IPS-NIHi7 (cell line): ENCODE results near the gene KCNA10.

Experiments
- DNase-seq: peaks from one replicate; pipeline ENCODE4 v3.0.0; 2012; ENCODE audit warnings: mixed read lengths; ENCODE audit errors: extremely low spot score

The KCNA10 gene

DNA sequence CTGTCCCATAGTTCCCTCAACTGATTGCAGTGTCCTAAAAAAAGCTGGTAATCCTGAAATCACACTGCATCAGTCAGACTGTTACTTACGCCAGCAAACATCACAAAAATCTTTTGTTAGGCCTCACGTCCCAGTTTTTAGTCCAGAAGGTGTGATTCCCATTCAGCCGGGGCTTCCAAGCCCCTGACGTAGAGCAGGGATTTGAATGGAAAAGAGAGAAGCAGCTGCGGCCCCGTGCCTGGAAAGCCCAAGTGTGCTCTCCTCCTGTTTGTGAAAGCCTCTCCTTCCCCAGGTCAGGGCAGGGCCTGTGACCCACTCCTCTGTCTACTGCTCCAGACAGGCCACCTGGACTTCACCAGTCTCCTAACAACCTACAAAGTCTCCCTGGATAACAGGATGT lies 20.7 kb downstream of the KCNA10 start:
- DNase-seq = no peak

DNA sequence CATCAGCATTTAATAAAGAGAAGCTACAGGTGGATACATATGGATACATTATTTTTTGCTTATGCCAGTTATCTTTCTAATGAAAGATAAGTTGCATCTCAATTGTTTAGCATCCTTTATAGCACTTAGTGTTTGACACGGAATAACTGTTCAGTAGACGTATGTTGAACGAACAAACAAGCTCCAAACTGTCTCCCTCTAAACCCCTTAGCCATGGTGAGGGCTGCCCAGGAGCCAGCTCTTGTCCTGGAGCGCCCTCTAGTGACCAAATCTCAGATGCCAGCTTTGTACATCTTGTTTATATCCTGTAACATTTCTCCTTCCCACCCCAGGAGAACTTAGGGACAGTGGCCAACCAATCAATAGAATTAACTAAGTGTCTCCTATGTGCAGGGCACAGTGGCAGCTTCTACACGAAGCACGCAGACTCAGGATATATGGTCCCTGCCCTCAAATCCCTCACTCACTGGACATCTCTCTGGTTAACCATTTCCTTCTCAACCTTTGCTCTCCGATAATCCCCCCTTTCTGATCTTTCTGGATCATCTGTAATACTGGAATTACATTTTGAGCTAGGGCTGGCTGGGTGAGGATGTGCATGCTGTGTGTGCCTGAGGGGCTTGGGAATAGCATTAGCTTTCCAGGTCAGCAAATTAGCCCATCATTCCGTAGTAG lies 22.9 kb downstream of the KCNA10 start:
- DNase-seq = peak; percentile 91

DNA sequence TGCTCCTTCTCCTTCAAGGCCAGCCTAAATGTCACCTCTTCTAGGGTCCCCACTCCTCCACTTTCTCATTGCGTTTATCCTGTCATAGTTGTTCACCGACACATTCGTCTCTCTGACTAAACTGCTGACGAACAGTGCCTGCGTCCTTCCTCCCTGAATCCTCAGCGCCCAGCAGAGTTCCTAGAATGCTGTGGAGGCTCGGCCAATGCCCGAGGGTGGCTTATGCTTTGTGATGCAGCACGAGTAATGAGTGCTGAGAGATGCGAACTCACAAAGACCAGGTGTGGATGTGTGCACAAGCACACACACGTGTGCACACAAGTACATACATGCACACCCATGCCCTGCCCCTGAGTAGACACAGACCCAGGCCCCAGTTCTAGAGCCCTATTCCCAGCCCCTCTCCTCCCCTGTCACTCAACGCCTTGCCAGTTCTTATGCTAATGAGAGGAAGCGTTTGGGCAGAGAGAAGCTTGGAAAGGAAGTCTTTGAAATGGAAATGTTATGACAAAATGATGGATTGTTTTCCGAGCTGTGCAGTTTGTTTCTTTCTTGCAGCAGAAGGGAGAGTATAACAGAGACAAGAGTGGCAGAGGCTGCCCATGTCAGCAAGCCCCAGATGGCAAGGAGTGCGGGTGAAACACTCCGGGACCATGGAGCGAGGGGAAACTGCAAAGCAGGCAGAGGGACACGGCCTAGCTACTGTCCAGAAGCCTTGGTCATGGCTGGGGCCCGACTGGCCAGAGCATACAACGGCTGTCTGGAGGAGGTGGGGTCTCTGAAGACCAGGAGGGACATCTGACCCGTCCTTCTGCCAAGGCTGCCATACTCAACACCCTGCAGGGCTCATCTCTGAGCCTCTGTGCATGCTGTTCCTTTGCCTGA lies 24.2 kb downstream of the KCNA10 start:
- peak; percentile 47 for DNase-seq

DNA sequence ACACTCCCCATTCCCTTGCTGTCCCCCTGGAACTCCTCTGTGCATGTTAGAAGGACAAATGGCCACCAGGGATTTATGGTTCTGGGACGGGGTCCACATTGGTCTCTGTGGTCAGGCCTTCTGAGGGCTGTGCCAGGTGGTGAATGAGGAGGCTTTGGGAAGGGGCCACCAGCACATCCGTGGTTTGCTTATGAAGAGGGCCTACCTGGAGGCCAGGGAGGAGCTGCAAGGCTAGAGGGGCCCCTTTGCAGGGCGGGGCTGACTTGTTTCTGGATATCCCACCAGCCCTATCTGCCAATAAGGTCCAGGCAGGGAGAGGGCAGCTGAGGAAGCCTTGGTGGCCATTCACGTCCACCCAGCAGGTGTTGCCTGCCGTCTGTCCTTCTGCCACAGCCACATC lies 24.9 kb downstream of the KCNA10 start:
- no peak for DNase-seq

DNA sequence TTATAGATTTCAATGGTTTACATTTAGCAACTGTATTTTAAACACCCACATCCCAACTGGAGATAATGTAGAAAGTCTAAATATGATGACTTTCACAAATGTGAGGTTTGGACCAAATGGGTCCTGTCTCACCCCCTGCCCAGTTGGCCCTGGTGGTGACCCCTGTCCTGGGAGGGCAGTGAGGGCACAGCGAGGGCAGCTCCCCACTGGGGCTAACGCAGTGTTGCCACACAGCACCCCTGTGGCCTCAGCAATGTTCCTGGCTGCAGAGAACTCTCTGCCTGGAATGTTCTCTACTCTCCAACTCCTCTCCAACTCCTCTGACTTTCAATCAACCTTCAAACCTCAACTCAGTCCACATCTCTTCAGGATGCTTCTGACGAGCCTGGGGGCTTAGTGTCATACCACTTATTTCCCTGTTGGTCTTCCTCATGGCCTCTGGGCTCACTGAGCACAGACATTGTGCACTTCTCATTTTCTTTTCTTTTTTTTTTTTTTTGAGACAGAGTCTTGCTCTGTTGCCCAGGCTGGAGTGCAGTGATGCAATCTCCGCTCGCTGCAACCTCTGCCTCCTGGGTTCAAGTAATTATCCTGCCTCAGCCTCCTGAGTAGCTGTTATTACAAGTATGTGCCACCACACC lies 25.8 kb downstream of the KCNA10 start:
- no peak for DNase-seq

DNA sequence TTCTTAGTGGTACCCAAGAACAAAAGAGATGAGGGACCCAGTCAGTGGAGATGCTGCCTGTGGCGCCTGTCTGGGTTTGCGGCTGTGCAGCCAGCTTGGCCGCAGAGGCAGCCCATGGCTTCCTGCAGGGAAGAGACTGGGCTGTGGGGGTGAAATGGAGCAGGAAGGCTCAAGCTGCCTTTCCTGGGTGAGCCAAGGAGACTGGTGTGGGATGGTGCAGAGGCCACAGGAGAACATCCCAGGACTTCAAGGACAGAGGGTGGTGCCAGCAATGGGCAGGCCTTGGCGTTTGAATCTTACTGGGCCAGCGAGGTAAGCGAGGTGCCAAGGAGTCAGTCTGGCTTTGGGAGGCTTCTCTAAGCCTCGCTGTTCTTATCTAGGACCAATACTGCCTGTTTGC lies 26.4 kb downstream of the KCNA10 start:
- DNase-seq = no peak

DNA sequence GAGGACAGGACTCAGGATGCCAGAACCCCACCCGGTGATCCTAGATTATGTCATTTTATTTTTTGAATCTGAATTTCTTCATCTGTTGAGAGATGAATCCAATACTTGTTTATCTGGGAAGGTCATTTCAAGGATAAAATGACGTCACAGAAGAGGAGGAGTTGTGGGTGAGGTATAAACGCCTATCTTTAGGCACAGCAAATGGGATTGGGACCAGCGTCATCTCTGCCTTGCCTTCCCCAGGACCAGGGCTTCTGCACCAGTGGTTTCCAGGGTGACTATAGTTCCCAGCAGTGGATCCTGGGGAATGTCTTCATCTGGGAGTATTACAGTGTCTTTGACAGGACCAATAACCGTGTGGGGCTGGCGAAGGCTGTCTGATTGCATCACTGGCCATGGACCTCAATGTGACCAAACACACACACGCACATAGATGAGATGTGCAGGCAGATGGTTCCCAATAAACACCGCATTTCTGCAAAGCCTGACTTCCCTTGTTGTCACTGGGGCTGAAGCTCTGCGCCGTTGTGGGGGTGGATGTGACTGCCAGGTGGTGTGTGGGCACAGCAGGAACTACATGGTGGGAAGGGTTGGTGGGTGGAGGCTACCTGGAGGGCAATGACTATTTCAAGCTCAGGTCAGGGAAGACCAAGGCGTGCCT lies 28.1 kb downstream of the KCNA10 start:
- no peak for DNase-seq

DNA sequence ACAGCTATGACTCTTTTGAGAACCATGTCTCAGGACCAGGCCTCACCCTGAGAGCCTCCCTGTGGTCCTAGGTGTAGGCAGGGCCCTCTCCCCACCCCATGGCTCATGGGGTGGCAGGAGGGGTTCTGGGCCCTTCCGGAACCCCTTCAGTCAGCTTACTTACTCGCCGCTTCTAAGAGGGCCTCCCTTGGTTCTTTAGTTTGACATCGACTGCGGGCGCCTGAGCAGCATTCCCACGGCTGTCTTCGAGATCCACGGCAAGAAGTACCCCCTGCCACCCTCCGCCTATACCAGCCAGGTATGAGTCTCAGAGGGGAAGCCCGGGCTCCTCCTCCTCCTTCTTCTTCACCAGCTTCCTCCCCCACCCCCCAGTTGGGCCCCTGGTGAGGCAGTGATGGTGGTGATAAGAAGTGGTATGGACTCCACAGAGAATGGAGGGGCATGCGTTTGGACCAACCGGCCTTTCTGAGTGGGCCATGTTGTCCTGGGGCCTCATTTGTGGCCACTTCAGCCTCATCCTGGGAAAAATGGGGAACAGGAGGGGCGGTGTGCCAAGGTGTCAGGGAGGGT lies 28.9 kb downstream of the KCNA10 start:
- DNase-seq = no peak

DNA sequence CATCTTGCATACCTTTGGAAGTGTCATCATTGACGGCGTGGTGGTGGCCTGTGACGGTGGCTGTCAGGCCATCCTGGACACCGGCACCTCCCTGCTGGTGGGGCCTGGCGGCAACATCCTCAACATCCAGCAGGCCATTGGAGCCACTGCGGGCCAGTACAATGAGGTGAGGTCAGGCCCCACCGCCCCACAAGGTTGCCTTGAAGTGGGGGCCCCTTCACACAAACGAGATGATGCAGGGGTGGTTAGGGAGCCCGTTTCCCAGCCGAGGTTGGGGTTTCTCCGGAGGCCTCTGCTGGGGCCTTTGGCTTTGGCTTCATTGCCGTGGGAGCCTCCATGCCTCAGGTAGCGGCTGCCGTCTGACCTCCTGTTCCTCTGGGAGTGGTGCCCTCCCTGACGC lies 29.6 kb downstream of the KCNA10 start:
- DNase-seq = no peak

DNA sequence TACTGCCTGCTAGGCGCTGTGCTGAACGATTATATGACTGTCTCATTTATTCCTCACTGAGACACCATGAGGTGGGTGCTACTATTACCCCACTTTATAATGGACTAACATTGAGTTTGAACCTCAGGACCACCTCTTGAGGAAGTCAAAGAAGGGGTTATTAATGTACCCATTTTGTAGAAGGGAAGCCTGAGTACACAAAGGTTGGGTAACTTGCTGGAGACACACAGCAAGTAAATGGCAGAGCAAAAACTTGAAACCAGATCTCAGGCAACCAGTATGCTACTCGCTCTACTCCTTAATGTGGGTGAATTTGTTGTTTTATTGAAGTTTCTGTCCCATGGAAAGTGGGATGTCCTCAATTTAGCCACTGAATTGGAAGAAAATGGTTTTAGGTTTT lies 30.1 kb downstream of the KCNA10 start:
- no peak for DNase-seq

DNA sequence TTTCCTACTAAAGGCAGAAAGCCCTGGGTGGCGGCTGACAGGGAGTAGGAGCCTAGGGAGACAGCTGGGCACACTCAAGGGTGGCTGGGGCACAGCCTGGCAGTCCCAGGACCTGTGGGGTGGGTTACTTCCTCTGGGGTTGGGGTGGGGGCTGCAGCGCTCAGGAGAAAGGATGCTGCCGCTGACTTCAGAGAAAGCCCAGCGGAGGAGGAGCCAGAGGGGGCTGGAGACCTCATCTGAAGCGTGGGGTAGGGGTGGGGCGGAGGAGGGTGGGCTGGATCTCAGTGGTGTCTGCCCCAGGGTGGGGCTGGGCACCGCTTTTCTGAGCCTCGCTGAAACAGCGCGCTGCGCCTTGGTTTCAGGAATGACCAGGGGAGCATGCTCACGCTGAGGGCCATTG lies 30.8 kb downstream of the KCNA10 start:
- DNase-seq = no peak

DNA sequence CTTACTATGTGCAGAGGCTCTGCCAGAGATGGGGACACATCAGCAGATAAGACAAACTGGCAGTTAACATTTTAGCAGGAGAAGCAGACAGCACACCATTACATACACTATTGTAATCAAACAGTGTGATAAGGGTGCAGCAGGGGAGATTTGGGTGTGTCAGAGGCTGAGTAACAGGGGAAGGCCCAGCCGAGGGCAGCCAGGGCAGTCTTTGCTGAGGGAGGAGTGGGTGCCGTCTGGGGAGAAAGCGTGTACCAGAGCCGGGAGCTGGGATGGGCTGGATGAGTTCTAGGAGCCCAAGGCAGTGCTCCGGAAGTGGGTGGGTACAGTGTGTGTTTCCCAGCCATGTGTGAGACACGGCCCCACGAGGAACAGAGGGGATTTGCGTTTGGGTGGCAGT lies 31.2 kb downstream of the KCNA10 start:
- no peak for DNase-seq

DNA sequence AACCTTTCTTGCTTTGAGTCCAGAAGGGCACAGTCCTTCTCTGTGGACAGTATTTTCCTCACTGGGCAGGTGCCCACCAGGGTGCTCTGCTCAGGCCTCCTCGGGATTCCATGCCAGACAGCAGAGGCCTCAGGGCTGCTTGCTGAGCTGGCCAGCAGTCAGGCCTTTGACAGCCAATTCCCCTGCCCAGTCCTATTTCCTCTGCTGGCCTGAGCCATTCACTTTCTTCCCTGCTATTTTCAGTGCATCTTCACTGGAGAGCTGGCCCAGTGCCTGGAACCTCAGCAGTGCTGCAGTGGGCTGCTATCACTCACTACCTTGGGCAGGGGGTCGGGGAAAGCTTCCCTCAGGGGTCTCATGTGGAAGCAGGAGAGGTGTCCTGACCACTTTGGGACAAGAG lies 33.2 kb downstream of the KCNA10 start:
- no peak for DNase-seq

DNA sequence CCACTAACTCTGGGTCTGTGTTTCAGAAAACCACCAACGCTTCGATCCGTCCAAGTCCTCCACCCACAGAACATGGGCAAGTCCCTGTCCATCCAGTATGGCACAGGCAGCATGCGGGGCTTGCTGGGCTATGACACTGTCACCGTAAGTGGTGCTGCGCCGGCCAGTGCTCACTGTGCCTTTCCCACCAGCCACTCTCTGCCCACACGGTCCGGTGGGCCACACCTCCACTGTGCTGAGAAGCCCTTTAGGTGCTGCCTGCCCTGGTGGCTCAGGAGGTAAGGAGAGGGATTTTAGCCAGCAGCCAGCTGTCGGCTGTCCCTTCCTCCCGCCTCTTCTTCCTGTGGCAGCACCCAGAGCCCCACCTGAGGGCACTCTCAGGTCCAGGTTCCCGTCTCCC lies 34.2 kb downstream of the KCNA10 start:
- DNase-seq = no peak

DNA sequence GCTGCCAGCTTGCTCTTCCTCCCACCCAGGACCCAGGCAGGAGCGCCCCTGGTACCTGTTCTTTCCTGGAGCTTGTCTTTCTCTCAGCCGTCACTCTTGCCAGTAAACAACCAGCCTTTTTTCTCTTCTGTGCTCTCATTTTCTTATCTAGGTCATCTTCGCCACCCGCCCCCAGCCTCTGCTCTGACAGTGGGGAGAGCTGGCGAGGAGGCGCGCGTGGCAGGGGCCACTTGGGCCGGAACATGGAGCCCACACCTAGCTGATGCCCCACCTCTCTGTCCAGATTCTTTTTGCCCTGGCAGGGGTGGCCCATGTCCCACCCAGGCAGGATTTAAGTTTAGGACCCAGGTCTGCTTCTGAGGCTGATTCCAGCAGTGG lies 35.7 kb downstream of the KCNA10 start:
- DNase-seq = no peak

DNA sequence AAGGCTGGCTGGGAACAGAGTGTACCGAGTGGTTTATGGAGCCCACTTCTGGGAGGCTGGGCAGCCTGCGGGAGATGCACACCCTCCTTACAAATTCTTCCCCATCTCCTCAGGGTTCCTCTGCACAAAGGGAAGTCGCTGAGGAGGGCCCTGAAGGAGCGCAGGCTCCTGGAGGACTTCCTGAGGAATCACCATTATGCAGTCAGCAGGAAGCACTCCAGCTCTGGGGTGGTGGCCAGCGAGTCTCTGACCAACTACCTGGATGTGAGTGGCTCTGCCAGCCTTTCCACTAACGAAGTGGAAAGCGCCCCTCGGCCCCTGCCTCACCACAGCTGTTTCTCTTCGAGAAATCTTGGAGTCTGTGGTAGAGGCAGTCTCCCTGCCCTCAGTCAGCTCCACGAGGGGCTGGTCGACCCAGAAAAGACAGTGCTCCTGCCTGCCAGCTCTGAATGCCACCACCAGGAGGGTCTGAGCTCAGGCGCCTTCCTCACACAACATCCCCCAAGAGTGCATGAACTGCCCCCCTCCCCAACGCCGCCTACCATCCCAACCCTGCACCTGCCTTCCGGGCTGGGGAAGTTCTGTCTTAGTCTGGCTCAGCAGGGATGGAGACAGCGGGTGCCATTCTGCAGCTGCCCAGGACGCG lies 36.2 kb downstream of the KCNA10 start:
- no peak for DNase-seq

DNA sequence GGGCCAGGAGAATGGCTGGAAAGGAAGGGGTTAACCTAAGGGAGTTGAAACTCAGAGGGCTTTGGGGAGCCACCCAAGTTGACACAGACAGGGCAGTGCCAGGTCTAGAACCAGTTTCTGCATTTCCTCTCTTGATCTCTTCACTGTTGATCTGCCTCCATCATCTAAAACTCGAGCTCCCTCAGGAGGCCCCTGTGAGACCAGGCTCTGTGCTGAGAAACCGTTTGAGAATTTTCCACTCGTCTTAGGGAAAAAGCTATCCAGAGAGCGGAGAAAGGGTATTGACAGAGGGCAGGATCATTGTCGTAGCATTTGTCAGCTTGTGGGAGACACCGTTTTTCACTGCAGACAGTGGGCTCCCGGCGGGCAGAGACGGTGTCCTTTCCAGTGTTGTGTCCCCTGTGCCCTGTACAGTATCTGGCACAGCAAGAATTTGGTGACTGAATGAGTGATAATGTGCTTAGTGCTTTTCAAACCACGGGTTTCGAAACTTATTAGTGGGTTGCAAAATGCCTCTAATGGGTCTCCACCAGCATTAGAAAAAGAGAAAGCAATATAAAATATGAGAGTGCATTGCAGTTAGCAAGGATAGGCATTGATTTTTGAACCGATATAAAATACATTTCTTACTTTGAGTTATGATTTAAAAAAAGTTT lies 36.9 kb downstream of the KCNA10 start:
- no peak for DNase-seq

DNA sequence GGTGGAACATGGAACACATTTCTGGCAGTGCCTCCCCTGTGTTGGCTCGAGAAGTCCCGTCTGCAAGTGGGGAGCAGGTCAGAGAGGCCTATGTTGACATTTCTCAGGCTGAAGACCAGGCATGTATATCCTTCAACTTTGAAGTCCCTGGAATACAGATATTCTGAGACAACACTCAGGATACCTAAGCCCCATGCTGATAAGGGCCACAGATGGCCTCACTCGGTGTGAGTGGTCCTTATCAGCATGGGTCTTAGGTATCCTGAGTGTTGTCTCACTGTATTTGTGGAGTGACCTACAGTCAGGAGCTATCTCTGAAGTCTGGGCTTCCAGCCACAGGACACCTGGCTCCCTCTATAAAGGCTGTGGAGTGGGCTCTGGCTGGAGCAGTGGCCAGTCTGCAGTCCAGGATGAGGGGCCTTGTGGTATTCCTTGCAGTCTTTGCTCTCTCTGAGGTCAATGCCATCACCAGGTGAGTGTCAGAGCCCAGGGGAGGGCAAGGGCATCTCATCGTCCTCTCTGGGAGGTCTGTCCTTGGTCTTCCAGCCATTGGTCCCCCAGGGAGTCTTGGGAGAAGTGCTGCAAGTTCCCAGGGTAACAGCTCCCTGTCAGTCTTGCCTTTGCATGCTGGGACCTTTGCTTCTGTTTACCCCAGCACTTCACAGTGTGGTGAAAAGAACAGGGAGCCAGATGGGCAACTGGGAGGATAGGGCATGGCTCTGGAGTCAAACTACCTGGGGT lies 38.4 kb downstream of the KCNA10 start:
- no peak for DNase-seq

DNA sequence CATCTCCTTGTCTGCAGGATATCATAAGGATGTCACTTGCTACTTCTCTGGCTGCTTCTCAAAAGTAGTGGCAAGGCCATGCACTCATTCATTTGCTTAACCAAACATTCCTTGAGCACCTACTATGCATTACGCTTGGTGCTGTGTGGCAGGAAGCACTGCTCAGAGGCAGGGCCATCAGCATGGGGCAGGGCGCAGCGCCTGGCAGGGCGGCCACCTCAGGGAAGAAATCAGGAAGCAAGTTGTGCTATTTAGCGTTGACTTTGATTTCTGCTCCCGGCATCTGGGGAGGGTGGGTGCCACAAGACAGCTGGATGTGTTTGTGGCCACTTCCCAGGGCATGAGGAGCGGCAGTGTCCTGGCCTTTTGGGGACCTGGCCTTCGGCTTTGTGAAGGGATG lies 40.1 kb downstream of the KCNA10 start:
- no peak for DNase-seq

DNA sequence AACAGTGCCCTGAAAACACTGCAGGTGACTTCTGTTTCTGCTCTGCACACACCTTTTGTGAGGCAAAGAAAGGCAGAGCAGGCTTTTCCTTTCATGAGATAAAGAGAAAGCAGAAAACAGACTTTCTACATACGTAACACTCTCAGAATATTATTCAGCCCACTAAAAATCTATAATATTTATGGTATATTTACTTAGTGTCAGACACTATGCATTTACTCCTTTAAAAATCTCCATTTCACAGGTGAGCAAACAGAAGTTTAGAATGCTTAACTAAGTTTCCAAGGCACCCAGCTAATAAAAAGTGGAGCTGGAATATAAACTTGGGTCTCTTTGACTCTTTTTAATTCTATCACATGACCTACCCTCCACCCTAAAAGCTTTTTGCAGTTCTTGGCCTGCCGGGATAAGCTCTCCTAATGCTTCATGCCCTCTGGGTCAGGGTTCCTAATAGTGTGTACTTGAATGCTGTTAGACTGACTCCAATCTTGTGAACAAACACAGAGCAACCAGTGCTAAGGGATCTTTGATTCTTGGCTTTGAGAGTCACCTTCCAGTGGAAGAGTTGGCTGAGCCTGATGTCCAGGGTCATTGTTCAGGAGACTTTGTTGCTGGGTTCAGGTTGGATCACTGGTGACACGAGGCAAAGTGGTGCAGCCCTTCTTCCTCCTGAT lies 40.9 kb downstream of the KCNA10 start:
- DNase-seq = no peak
